PC-3 (cell line): ENCODE measurements around the gene ITGA1. TPM values are rescaled to one million over a fixed set of nuclear protein-coding genes. Genes with fewer than 3 reads are reported as not detected.

ENCODE experiments used
- ATAC-seq: fragments of 200-7000 bp; cut with Tn5 transposase; 2 replicates; pipeline ENCODE4 v1.9.1; 2020; ENCODE audit warnings: mild to moderate bottlenecking, moderate library complexity
- BruUV-seq: library from RNA; stranded (reverse); fragments of 400-500 nt; replicated peaks from 2 replicates; lab custom pipeline; 2021; lab: Mats Ljungman, UMichigan
- CTCF ChIA-PET: fragments of 300-600 bp; sonication (Branson Sonifier 250); formaldehyde crosslinking; loops from one replicate; lab custom pipeline; 2022; ENCODE audit warnings: antibody characterized with exemption; lab: Charles Lee
- POLR2A ChIA-PET: fragments of 300-600 bp; sonication (Branson Sonifier 250); formaldehyde crosslinking; loops from one replicate; lab custom pipeline; 2022; ENCODE audit warnings: antibody characterized with exemption; ENCODE audit not compliant: unreplicated experiment; lab: Charles Lee
- DNase-seq: peaks from one replicate; pipeline ENCODE4 v3.0.0-alpha.2; 2015
- H2AFZ ChIP-seq: fragments of 300-600 bp; sonication (generic); 2 replicates; pipeline ENCODE4 v1.6.0; 2016; ENCODE audit warnings: antibody characterized with exemption, low read length
- H3F3A ChIP-seq: fragments of 300-600 bp; sonication (generic); one replicate; pipeline ENCODE4 v1.6.0; 2017; ENCODE audit warnings: antibody characterized with exemption, low read length, control low read depth, mild to moderate bottlenecking; ENCODE audit not compliant: unreplicated experiment
- H3K27ac ChIP-seq: fragments of 300-600 bp; sonication (generic); 2 replicates; pipeline ENCODE4 v1.5.1; 2016; ENCODE audit warnings: mild to moderate bottlenecking, low read length
- H3K27me3 ChIP-seq: fragments of 300-600 bp; sonication (generic); 2 replicates; pipeline ENCODE4 v1.6.1; 2016; ENCODE audit warnings: low read length, mixed read lengths
- H3K36me3 ChIP-seq: fragments of 300-600 bp; sonication (generic); 2 replicates; pipeline ENCODE4 v1.6.1; 2016; ENCODE audit warnings: low read depth, mixed run types, low read length, mixed read lengths
- H3K4me1 ChIP-seq: fragments of 300-600 bp; sonication (generic); 2 replicates; pipeline ENCODE4 v1.5.1; 2016; ENCODE audit warnings: low read length; ENCODE audit not compliant: insufficient read depth
- H3K4me2 ChIP-seq: fragments of 300-600 bp; sonication (generic); 2 replicates; pipeline ENCODE4 v1.6.0; 2016; ENCODE audit warnings: low read length
- H3K4me3 ChIP-seq: fragments of 300-600 bp; sonication (generic); 2 replicates; pipeline ENCODE4 v1.5.1; 2016; ENCODE audit warnings: mild to moderate bottlenecking, low read length, mixed read lengths
- H3K79me2 ChIP-seq: fragments of 300-600 bp; sonication (generic); 2 replicates; pipeline ENCODE4 v1.6.1; 2017; ENCODE audit warnings: low read length, mixed read lengths
- H3K9ac ChIP-seq: fragments of 300-600 bp; sonication (generic); 2 replicates; pipeline ENCODE4 v1.6.0; 2016; ENCODE audit warnings: mild to moderate bottlenecking, low read length
- H3K9me2 ChIP-seq: fragments of 300-600 bp; sonication (generic); replicated peaks from 2 replicates; pipeline ENCODE4 v1.6.1; 2016; ENCODE audit warnings: mixed run types, low read length, mixed read lengths
- H3K9me3 ChIP-seq: fragments of 300-600 bp; sonication (generic); 2 replicates; pipeline ENCODE4 v1.6.1; 2016; ENCODE audit warnings: low read length, mixed read lengths
- H4K20me1 ChIP-seq: fragments of 300-600 bp; sonication (generic); 2 replicates; pipeline ENCODE4 v1.6.1; 2016; ENCODE audit warnings: low read length, mixed read lengths
- EZH2 ChIP-seq: fragments of 300-600 bp; sonication (generic); IDR thresholded peaks from one replicate; pipeline ENCODE4 v1.6.1; 2017; ENCODE audit warnings: antibody characterized with exemption, mild to moderate bottlenecking, low read length; ENCODE audit not compliant: unreplicated experiment
- EZH2phosphoT487 ChIP-seq: fragments of 300-600 bp; sonication (generic); IDR thresholded peaks from 2 replicates; pipeline ENCODE4 v1.6.1; 2018; ENCODE audit warnings: mild to moderate bottlenecking, antibody characterized with exemption, low read length, borderline replicate concordance
- intact Hi-C: fragments of 100-400 bp; cut with micrococcal nuclease; formaldehyde crosslinking; loops from 2 replicates; pipeline ENCODE4 v1.9.0; 2023
- total RNA-seq: library from RNA; depleted of rRNA; stranded (reverse); fragments of >200 nt; gene quantifications from 2 replicates; pipeline ENCODE4 v1.2.3, GENCODE V29; 2014
- TF ChIP-seq, protein P1 (sequence below): fragments of 300-600 bp; sonication (generic); conservative IDR thresholded peaks from 2 replicates; pipeline ENCODE4 v1.5.1; 2017; ENCODE audit warnings: antibody characterized with exemption, low read depth, mild to moderate bottlenecking, low read length

ITGA1 gene
- total RNA-seq, 1 experiment from 2014 or later, result 4.7 TPM

DNA sequence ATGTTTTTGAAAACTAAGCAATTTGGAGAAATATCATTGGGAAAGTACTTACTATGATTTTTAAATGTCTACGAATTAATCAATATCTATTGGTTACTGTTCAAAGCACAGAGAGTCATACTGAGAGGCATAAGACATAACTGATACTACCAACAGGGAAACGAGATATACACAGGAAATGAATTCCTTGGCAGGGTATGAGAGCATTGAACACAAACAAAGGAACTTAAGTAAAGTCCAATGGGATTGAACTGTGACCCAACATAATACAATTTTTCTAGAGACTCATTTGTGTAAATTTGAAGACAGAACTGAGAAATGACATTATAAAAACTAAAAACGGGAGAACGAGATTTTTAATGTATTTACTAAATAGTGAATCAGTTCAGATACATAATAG lies 1.3 kb upstream of the ITGA1 start:
- H3K36me3 ChIP-seq, result no peaks in the 10 kb centered on the region
- peak overlapping the region; percentile 90; the same call in 1 of the 2 replicates for H3K9ac ChIP-seq
- H3F3A ChIP-seq, result peaks cover 4% of the 10 kb centered on the region
- CTCF ChIA-PET, result interaction anchor here (2.2 kb wide), 1 partner anchor 129 kb away, joined by 8 read pairs; no protein-coding TSS in a partner anchor
- DNase-seq (peak; percentile 47), ATAC-seq (peak; percentile 16)
- H3K4me3 ChIP-seq, result no peak overlapping the region
- peaks cover 25% of the 10 kb centered on the region for H3K79me2 ChIP-seq
- peak overlapping the region; percentile 85 for H3K27ac ChIP-seq
- H3K9me2 ChIP-seq, result no peaks in the 10 kb centered on the region
- H4K20me1 ChIP-seq, result peaks cover 20% of the 10 kb centered on the region; the same call in 1 of the 2 replicates
- POLR2A ChIA-PET, result interaction anchor here (0.6 kb wide), 1 partner anchor 129 kb away, joined by 3 read pairs; no protein-coding TSS in a partner anchor
- peak overlapping the region; percentile 90 for H3K4me2 ChIP-seq
- no peaks in the 10 kb centered on the region for H3K27me3 ChIP-seq
- no TSS peak for BruUV-seq
- TF ChIP-seq EZH2, result no peak
- TF ChIP-seq, protein P1, sequence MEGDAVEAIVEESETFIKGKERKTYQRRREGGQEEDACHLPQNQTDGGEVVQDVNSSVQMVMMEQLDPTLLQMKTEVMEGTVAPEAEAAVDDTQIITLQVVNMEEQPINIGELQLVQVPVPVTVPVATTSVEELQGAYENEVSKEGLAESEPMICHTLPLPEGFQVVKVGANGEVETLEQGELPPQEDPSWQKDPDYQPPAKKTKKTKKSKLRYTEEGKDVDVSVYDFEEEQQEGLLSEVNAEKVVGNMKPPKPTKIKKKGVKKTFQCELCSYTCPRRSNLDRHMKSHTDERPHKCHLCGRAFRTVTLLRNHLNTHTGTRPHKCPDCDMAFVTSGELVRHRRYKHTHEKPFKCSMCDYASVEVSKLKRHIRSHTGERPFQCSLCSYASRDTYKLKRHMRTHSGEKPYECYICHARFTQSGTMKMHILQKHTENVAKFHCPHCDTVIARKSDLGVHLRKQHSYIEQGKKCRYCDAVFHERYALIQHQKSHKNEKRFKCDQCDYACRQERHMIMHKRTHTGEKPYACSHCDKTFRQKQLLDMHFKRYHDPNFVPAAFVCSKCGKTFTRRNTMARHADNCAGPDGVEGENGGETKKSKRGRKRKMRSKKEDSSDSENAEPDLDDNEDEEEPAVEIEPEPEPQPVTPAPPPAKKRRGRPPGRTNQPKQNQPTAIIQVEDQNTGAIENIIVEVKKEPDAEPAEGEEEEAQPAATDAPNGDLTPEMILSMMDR, result no peak
- H2AFZ ChIP-seq, result no peak overlapping the region
- H3K4me1 ChIP-seq, result peaks cover 50% of the 10 kb centered on the region
- H3K9me3 ChIP-seq, result no peaks in the 10 kb centered on the region
- intact Hi-C loops, result loop anchor here (5.0 to 10.0 kb wide), 4 partner anchors 79 to 308 kb away; partner anchors contain the start of gene ITGA2

GRCh38 chr5:52786949-52787599 lies 642 bp upstream of the ITGA1 start:
- Histone ChIP-seq H3K79me2 (peaks cover 25% of the 10 kb centered on the region), H3K4me1 (peaks cover 50% of the 10 kb centered on the region), H3K9me3 (no peaks in the 10 kb centered on the region), H2AFZ (peak overlapping the region; percentile 18; the same call in 1 of the 2 replicates), H3K4me2 (peak overlapping the region; percentile 90), H3K4me3 (peak overlapping the region; percentile 77), H3K9me2 (no peaks in the 10 kb centered on the region), H4K20me1 (peaks cover 20% of the 10 kb centered on the region; the same call in 1 of the 2 replicates), H3F3A (peaks cover 4% of the 10 kb centered on the region), H3K9ac (peak overlapping the region; percentile 90), H3K36me3 (no peaks in the 10 kb centered on the region), H3K27me3 (no peaks in the 10 kb centered on the region), H3K27ac (peak overlapping the region; percentile 85)
- TF ChIP-seq EZH2phosphoT487, result no peak
- no peak for TF ChIP-seq EZH2
- TF ChIP-seq, protein P1, result peak; percentile 68
- TSS peak; percentile 84 for BruUV-seq
- no peak for DNase-seq
- intact Hi-C loops, result loop anchor here (1.0 to 10.0 kb wide), 6 partner anchors 80 to 308 kb away; partner anchors contain the start of gene ITGA2
- ATAC-seq, result peak; percentile 28
- ChIA-PET POLR2A (interaction anchor here (0.5 to 0.7 kb wide), 3 partner anchors 9 to 138 kb away, joined by 3 to 4 read pairs (median 3); no protein-coding TSS in a partner anchor), CTCF (interaction anchor here (0.8 to 2.2 kb wide), 2 partner anchors 122 to 129 kb away, joined by 6 to 8 read pairs; no protein-coding TSS in a partner anchor)
